CD4-positive, alpha-beta T cell treated with Interleukin-15 for 1 hour (primary cell): Measurements from ENCODE around the gene THOC6.
"Not testable (repeated sequence)": the region's sequence is repeated elsewhere in the genome, so short reads cannot be mapped to it uniquely, and the experiment has no call there.

ENCODE experiments used
- DNase-seq: peaks from one replicate; pipeline ENCODE4 v3.0.0-alpha.2; 2020

Gene THOC6

GRCh38 chr16:3075946-3076345, 52.1 kb downstream of the THOC6 start:
- DNase-seq, result not testable (repeated sequence)

DNA sequence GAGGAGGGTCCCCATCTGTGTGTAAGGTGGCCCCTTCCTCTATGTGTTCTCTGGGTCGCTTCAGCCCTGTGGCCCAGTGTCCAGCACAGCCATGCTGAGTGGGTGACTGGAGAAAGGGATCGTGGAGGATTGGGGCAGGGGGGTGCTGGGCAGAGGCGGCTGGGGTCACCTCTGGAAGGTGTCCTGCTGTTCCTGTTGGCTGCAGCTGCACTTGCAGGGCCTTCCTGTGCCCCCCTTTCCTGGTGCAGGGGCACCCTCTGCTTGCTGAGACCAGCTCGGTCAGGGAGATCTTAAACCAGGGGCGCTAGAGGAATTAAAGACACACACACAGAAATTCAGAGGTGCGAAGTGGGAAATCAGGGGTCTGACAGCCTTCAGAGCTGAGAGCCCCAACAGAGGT, 52.7 kb downstream of the THOC6 start:
- DNase-seq, result no peak
